Measurements from ENCODE around the gene LRP5. TPM values are rescaled to one million over a fixed set of nuclear protein-coding genes. Genes with fewer than 3 reads are reported as not detected.

LRP5 gene
- total RNA-seq, 1 experiment from 2014 or later: 67.0 TPM

DNA sequence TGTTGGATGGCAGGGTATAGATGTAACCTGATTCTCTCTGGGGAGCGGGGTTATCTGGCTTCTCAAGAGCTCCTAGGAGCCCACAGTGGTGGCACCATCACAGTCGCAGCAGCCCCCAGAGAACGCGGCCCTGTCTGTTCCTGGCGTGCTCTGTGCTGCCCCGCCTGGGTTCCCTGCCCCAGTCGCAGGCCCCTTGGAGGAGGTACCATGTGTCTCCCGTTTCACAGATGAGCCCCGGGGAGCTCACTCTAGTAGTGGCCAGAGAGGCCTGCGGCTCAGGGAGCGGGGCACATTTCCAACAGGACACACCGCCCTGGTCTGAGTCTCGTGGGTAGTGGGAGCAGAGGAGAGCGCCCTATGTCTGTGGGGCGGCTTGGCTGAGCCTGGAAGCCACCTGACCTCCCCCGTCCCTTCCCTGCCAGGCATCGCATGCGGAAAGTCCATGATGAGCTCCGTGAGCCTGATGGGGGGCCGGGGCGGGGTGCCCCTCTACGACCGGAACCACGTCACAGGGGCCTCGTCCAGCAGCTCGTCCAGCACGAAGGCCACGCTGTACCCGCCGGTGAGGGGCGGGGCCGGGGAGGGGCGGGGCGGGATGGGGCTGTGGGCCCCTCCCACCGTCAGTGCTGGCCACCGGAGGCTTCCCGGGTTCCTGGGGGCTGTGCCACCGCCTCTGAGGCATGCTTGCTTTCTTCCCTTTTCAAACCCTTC is 127.1 kb downstream of the LRP5 start:
- CTCF ChIA-PET: interaction anchor here (0.6 kb wide), 1 partner anchor 18 kb away, joined by 4 read pairs; no protein-coding TSS in a partner anchor
- H3K4me3 ChIP-seq (ENCODE audit: low read depth, low read length, poor library complexity, severe bottlenecking): no peak overlapping the region
- H3K9me3 ChIP-seq (ENCODE audit: low read depth, low read length, poor library complexity, severe bottlenecking): no peaks in the 10 kb centered on the region
- peaks cover 7% of the 10 kb centered on the region for H3K36me3 ChIP-seq (ENCODE audit: insufficient read depth, low read length, poor library complexity, severe bottlenecking)
- H3K4me1 ChIP-seq (ENCODE audit: insufficient read depth, low read length, poor library complexity, severe bottlenecking): peaks cover 60% of the 10 kb centered on the region
- H3K27me3 ChIP-seq (replicated peaks; ENCODE audit: insufficient read depth, low read depth, low read length, poor library complexity): no peaks in the 10 kb centered on the region
- TF ChIP-seq EZH2 (IDR thresholded peaks at IDR 0.05; ENCODE audit: borderline replicate concordance, low read depth, low read length, poor library complexity, severe bottlenecking): no peak
- TF ChIP-seq, protein P1, sequence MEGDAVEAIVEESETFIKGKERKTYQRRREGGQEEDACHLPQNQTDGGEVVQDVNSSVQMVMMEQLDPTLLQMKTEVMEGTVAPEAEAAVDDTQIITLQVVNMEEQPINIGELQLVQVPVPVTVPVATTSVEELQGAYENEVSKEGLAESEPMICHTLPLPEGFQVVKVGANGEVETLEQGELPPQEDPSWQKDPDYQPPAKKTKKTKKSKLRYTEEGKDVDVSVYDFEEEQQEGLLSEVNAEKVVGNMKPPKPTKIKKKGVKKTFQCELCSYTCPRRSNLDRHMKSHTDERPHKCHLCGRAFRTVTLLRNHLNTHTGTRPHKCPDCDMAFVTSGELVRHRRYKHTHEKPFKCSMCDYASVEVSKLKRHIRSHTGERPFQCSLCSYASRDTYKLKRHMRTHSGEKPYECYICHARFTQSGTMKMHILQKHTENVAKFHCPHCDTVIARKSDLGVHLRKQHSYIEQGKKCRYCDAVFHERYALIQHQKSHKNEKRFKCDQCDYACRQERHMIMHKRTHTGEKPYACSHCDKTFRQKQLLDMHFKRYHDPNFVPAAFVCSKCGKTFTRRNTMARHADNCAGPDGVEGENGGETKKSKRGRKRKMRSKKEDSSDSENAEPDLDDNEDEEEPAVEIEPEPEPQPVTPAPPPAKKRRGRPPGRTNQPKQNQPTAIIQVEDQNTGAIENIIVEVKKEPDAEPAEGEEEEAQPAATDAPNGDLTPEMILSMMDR (conservative IDR thresholded peaks at IDR 0.05; ENCODE audit: low read depth, low read length): no peak
- no TSS peak for BruUV-seq (replicated peaks)
- intact Hi-C loops (cut with micrococcal nuclease; ENCODE audit: unreplicated experiment): no loop called here
- POLR2A ChIA-PET (ENCODE audit: low non-redundant PET): no interaction called here
- peak overlapping the region; percentile 92 for H3K27ac ChIP-seq (ENCODE audit: low read depth, low read length, poor library complexity, severe bottlenecking)
- DNase-seq (ENCODE audit: low spot score): no peak

DNA sequence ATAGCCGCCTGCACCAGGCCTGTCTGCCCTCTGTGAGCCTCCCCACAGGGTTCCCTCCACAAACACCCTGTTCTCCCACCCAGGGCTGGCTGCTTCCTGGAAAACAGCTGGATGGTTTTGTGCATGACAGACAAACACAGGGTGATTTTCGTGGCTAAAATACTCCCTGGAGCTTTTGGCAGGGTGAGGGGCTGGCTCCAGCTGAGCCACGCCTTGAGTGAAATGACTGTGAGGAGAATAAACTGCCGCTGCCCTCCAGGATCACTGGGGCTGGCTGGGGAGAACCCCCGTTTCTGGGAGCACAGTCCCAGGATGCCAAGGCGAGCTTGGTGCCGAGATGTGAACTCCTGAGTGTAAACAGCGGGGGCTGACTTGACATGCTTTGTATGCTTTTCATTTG is 127.8 kb downstream of the LRP5 start:
- POLR2A ChIA-PET (ENCODE audit: low non-redundant PET): no interaction called here
- H3K4me3 ChIP-seq (ENCODE audit: low read depth, low read length, poor library complexity, severe bottlenecking): no peak overlapping the region
- peak; percentile 72 for DNase-seq (ENCODE audit: low spot score)
- no peaks in the 10 kb centered on the region for H3K9me3 ChIP-seq (ENCODE audit: low read depth, low read length, poor library complexity, severe bottlenecking)
- BruUV-seq (replicated peaks): no TSS peak
- no peaks in the 10 kb centered on the region for H3K27me3 ChIP-seq (replicated peaks; ENCODE audit: insufficient read depth, low read depth, low read length, poor library complexity)
- intact Hi-C loops (cut with micrococcal nuclease; ENCODE audit: unreplicated experiment): no loop called here
- peaks cover 60% of the 10 kb centered on the region for H3K4me1 ChIP-seq (ENCODE audit: insufficient read depth, low read length, poor library complexity, severe bottlenecking)
- H3K27ac ChIP-seq (ENCODE audit: low read depth, low read length, poor library complexity, severe bottlenecking): peak overlapping the region; percentile 92
- peaks cover 7% of the 10 kb centered on the region for H3K36me3 ChIP-seq (ENCODE audit: insufficient read depth, low read length, poor library complexity, severe bottlenecking)
- CTCF ChIA-PET: interaction anchor here (0.6 kb wide), 2 partner anchors 19 to 169 kb away, joined by 3 to 4 read pairs; no protein-coding TSS in a partner anchor
- TF ChIP-seq, protein P1 (conservative IDR thresholded peaks at IDR 0.05; ENCODE audit: low read depth, low read length): no peak
- no peak for TF ChIP-seq EZH2 (IDR thresholded peaks at IDR 0.05; ENCODE audit: borderline replicate concordance, low read depth, low read length, poor library complexity, severe bottlenecking)

DNA sequence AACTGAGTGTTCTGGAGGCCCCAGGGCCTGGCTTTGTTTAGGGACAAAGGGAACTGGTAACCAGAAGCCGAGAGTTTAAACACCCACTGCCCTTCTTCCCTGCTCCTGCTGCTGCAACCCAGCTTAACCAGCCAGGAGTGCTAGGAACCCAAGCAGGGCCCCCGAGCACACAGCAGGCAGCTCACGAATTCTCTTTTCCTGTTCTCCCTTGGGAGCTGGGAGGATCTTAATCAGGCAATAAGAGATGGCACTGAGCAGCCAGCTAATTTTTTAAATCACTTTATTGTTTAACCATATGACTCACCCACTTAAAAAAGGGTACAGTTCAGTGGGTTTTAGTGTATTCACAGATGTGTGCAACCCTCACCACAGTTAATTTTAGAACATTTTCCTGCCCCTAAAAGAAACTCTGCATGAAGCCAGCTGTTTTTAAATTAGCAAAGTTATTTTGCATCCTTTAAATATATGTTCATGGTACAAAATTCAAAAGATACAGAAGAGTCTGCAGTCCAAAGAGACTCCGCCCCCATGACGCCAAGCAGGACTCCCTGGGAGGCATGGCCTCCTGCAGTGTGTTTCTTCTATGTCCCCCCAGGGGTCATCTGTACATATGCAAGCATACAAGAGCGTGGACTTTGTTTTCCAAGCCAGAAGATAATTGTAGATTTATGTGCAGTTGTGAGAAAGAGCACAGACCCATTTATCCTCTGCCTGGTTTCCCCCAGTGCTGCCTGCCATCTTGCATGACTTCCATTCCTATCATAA is 129.3 kb downstream of the LRP5 start:
- no peaks in the 10 kb centered on the region for H3K27me3 ChIP-seq (replicated peaks; ENCODE audit: insufficient read depth, low read depth, low read length, poor library complexity)
- intact Hi-C loops (cut with micrococcal nuclease; ENCODE audit: unreplicated experiment): no loop called here
- peak; percentile 98 for DNase-seq (ENCODE audit: low spot score)
- ChIA-PET CTCF (interaction anchor here (1.7 kb wide), 1 partner anchor 184 kb away, joined by 5 read pairs; no protein-coding TSS in a partner anchor), POLR2A (ENCODE audit: low non-redundant PET) (no interaction called here)
- no peaks in the 10 kb centered on the region for H3K9me3 ChIP-seq (ENCODE audit: low read depth, low read length, poor library complexity, severe bottlenecking)
- no peak overlapping the region for H3K4me3 ChIP-seq (ENCODE audit: low read depth, low read length, poor library complexity, severe bottlenecking)
- BruUV-seq (replicated peaks): TSS peak; percentile 16
- TF ChIP-seq EZH2 (IDR thresholded peaks at IDR 0.05; ENCODE audit: borderline replicate concordance, low read depth, low read length, poor library complexity, severe bottlenecking): no peak
- TF ChIP-seq, protein P1 (conservative IDR thresholded peaks at IDR 0.05; ENCODE audit: low read depth, low read length): no peak
- H3K36me3 ChIP-seq (ENCODE audit: insufficient read depth, low read length, poor library complexity, severe bottlenecking): peaks cover 7% of the 10 kb centered on the region
- H3K4me1 ChIP-seq (ENCODE audit: insufficient read depth, low read length, poor library complexity, severe bottlenecking): peaks cover 60% of the 10 kb centered on the region
- H3K27ac ChIP-seq (ENCODE audit: low read depth, low read length, poor library complexity, severe bottlenecking): peak overlapping the region; percentile 92
